NCI-H524 (cell line): ENCODE results near the gene FAF2.
"Not testable (repeated sequence)": the region's sequence is repeated elsewhere in the genome, so short reads cannot be mapped to it uniquely, and the experiment has no call there.

ENCODE experiments used
- DNase-seq, 2 experiments: peaks; one replicate each; lab custom pipeline; 2025; lab: John Stamatoyannopoulos, UW

The FAF2 gene

DNA sequence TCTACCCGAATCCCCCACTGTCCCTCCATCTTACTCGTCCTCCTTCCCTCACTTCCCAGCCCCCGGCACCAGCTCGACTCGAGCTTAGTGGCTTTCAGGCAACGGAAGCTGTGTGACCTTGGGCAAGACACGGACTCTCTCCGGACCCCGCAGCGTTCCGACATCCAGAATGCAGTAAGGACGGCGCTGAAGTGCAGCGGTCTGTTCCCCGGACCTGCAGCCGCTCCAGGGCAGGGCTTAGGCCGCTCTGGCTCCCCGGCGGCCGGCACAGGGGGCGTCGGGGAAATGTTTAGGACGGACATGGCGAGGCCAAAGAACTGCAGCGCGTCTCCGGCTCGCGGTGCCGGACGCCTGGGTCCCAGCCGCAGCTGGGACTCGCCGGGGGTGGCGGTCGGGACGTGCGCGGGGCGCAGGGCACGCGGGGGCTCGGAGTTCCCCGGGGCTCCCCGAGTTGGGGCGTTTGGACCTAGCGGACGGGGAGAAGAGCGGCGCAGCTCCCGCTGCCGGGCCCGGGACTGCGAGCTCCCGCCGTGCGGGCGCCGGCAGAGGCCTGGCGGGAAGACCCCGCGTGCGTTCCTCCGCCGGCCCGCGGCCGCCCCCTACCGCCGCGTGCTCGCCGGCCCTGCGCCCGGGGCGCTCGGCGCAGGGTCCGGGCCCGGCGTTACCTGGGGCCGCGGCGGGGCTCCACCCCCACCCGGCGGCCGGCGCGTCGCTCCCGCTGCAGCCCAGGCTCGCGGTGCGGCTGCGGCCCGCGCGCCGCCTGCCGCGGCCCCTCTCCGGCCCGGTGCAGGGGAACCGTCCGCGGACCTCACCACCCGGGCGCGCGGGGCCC is 94.6 kb downstream of the FAF2 start:
- DNase-seq: peak; percentile 6 to 49

DNA sequence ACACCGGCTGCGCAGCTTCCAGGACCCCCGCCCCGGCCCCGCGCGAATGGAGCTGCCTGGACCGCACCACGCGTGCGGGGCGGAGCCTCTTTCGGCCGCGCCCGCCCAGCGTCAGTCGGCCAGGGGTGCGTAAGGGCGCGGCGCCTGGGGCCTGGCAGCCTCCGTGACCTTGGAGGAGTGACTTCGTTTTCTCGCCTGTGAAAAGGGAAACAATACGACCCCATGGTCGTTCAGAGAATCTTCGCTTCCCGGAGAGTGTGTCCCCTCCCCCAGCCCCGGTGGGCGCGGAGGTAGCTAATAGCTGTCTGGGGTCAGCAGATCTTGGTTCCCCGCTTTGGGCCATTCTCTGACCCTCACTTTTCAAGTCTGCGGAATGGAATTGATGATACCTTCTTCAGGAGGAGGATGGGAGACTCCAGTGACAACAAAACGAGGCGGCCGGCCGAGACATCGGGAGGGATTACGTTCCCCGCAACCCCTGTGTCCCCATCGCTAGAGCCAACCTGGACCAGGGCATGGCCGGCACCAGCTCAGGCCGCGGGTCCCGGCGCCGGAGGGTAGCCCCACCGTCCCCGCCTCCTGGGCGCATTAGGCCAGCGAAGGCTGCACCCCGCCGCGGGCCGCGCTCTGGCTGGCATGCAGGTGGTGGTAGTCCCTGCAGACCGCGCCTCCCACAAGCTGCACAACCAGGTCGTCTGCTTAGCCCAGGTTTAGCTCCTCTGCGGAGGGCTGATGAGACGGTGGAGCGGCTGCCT is 95.4 kb downstream of the FAF2 start:
- peak; percentile 48 to 58 for DNase-seq

DNA sequence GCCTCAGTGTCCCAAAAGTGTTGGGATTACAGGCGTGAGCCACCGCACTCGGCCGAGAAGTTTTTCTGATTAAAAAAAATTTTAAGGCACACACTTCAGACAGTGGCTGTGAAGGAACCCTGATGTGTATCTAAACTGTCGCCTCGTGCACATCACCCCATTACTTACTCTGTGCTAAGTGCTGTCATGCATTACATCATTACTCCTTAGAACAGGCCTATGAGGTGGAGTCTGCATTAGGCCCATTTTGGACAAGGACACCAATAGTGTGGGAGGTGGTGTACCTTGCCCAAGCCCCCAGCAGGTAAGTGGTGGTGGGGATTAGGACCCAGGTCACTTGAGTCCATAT is 97.2 kb downstream of the FAF2 start:
- DNase-seq: no peak

DNA sequence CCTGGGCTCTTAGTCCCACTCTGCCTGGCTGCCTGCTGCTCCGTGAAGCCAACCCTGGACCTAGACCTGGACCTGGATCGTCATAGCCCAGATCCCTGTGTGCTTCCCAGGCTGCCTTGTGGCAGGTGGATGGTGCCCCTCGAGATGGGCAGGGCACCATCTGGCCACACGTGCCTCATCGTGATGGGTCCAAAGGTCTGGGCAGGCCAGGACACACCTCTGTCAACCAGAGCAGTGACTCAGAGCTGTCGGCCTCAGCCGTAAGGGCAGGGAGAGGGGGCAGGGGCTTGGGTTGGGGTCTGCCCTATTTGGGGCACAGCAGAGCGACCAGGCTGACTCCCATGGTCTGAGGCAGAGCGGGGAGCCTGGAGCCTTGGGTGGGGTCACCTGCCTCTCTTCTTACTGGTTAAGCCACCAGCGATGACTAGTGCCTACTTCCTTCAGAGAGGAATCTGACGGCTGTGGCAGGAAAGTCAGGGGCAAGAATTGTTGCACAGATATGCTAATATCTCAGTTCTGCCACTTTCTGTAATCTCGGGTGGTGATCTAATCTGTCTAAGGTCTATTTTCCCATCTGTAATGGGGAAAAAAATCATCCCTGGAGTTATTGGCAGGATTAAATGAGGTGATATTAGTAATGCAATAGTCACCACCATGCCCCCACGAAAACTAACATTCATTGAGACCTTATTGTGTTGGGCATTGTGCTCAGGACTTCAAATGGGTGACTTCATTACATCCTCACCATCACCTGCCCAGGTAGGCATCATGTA is 97.7 kb downstream of the FAF2 start:
- DNase-seq: no peak

DNA sequence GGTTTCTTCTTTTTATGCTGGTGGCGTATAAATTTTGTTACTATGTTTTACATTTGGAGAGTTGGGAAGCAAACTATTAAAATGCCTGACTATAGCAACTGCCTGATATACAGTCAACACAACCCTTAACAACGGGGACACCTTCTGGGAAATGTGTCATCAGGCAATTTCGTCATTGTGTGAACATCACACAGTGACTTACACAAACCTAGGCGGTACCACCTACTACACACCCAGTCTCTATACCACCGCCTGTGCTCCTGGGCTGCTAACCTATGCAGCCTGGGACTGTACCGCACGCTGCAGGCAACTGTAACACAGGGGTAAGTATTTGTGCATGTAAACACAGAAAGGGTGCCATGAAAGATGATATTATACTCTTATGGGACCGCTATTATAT is 99.6 kb downstream of the FAF2 start:
- no peak for DNase-seq

DNA sequence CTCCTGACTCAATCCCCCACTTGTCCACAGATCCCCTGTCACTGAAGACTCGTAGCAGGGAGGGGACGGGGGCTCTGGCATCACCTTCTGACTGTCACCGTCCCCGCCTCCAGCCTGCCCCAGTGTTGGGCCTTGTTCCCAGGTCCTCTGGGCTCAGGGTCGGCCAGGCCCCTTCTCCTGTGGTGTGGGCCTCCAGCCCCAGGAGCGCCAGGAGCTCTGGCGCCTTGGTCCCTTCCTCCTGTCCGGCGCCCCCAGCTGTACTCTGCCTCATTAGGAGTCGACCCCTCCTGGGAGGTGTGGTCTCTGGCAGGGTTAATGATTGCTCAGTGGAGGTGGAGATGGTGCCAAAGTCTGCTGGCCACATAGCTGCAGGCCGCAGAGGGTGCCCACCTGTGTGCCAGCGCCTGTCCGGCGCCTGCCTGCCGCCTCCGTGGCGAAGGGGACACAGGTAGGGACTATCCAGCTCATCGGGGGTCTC is 100.8 kb downstream of the FAF2 start, which contains the start of gene CDHR2:
TSS of gene CDHR2 (plus strand) at position 376 of the 478 bp plus-strand sequence. CDS start 16,011 bp downstream, outside the sequence.
- no peak for DNase-seq

DNA sequence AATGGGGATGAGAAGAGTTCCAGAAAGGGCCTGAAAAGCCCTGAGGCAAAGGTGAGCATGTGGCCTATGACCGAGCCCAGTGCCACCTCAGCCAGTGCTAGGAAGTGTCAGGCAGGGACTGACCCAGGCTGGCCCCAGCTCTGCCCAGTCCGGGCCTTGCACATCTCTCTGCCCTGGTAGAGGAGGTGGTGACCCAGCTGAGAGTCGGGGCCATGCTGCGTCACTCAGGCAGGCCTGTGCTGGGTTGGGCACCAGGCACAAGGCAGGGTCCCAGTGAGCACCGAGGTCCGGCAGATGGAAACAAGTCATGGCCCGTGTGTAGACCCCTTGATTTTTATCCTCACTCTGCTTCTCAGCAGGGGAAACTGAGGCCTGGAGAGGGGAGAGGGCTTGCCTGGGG is 101.7 kb downstream of the FAF2 start:
- no peak for DNase-seq

DNA sequence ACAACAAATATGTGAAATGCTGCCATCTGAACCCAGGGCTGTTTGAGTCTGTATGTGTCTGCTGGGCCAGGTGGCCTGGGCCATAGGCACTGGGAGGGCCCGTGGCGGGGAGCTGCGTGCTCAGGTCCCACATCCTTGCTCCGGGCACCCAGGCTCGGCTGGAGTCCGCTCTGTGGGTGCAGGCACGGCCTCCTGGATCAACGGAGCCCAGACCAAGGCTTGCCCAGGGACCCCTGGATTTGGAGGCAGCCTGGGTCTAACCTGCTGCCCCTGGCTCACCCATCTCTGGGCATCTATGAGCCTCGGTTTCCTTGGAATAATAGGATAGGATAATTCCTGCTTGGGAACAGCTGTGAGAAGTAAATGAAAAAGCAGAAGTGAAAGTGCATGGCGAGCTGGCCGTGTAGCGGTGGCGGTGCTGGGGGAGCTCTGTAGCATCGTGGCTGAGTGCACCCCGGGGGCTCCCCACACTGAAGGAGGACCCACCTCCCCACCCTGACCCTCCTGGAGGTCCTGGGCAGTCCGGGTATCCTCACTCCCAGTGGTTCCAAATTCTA is 102.2 kb downstream of the FAF2 start:
- DNase-seq: no peak

DNA sequence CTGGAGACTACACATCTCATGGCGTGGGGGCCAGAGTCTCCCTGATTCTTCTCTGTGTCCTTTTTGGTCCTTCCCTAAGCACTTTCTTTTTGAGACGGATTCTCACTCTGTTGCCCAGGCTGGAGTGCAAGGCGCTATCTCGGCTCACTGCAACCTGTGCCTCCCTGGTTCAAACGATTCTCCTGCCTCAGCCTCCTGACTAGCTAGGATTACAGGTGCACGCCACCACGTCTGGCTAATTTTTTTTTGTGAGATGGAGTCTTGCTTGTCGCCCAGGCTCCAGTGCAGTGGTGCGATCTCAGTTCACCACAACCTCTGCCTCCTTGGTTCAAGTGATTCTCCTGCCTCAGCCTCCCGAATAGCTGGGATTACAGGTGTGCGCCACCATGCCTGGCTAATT is 102.8 kb downstream of the FAF2 start:
- DNase-seq: not testable (repeated sequence)

DNA sequence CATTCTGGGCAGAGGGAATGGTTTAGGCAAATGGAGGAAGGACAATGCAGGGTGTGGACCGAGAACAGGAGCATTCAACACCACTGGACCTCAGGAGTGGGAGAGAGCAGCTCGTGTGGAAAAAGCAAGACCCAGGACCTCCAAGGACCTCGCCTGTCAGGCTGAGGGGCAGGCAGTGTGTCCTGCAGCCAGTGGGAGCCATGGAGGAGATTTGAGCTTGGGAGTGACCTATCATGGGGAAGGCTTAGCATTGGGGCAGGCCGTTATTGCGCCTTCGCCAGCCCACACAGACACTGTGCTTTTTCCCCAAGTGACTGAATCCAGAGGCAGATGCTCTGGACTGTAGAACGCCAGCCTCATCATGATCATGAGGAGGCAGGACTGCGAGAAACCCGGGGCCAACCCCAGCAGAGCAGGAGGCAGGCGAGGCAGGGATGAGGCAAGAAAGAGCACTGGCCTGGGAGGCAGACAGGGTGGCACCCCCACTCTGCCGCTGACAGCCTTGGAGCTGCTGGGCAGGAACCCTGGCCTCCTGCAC is 104.2 kb downstream of the FAF2 start:
- no peak for DNase-seq

DNA sequence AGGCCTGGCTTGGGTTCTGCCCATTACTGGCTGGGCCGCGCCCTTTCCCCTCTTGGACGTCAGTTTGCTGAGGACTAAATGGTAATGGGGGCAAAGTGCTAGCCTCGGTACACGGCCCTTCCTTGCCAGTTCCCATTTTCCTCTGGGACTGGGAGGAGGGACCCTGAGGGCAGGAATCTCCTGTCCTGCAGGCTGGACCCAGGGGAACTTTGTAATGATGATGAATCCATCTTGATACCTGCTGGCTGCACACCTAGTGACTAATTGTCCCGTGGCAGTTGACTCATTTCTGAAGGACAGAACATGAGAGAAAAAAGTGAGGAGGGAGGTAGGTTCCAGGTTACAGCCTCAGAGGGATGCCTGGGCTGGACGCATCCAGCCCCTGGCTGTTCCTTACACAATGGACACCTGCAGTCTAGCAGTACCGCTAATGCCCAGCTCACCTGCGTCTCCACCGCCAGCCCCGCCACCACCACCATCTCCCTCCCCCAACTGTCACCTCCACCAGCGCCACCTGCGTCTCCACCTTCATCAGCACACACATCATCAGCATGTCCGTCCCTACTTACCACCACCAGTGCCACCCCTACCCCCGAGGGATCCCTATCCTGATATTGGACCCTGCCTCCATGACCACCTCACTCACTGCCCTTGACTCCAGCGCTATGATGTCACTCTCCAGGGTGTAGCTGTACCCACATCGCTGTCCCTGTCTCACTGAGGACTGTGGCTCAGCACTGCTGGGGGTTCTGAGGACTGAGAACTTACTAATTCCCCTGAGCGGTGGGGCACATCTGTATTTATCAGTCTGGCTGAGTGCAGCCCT is 105.3 kb downstream of the FAF2 start:
- no peak for DNase-seq

DNA sequence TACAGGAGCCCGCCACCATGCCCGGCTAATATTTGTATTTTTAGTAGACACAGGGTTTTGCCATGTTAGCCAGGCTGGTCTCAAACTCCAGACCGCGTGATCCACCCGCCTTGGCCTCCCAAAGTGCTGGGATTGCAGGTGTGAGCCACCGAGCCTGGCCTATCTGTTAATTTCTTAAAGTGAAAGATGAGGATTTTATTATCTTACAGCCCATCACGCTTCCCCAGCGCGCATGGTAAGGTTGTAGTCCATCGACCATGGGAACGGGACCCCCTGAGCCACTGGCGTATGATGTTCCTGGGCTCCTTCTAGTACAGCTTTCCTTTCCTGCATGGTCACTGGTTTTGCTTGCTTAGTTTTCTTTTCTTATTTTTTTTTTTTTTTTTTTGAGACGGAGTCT is 109.7 kb downstream of the FAF2 start:
- no peak for DNase-seq
